Lower leg skin (tissue), 3 donors: ENCODE data around the gene COL4A2.

ENCODE experiments used
- CTCF ChIP-seq, 3 donors: fragments of 450-650 bp; IDR thresholded peaks; one replicate each; pipeline ENCODE4 v1.5.1; 2016; ENCODE audit warnings: antibody characterized with exemption in 3 of 3, mild to moderate bottlenecking in 3 of 3, moderate library complexity in 2 of 3
- POLR2A ChIP-seq, 2 donors: fragments of 450-650 bp; IDR thresholded peaks; one replicate each; pipeline ENCODE4 v1.6.1; 2016 to 2017; ENCODE audit warnings: antibody characterized with exemption in 2 of 2, mild to moderate bottlenecking in 1 of 2, moderate library complexity in 1 of 2

- TF ChIP-seq CTCF (IDR thresholded peaks at IDR 0.05): no peak
- TF ChIP-seq POLR2A (IDR thresholded peaks at IDR 0.05): no peak
These were observed 24.3 kb downstream of the COL4A2 start for GRCh38 chr13:110331362-110331761.
